ENCODE data around the gene MARCHF10.
A peak's percentile ranks its signal among the peaks of the same experiment; 100 is the strongest.

- no peak for TF ChIP-seq CTCF (conservative IDR thresholded peaks at IDR 0.05; ENCODE audit: low read depth, low read length)
- TF ChIP-seq POLR2A (IDR thresholded peaks at IDR 0.05; ENCODE audit: low read depth, low read length) = 0 out of 2 replicates have a peak, but pooled peaks have one; percentile 39
- no peak for TF ChIP-seq RAD21 (IDR thresholded peaks at IDR 0.05; ENCODE audit: low read length)
- no peak for TF ChIP-seq SMC3 (IDR thresholded peaks at IDR 0.05; ENCODE audit: low read depth, low read length)
- TF ChIP-seq CHD1 (IDR thresholded peaks at IDR 0.05; ENCODE audit: low read depth, low read length) = no peak
- TF ChIP-seq CEBPB (IDR thresholded peaks at IDR 0.05; ENCODE audit: low read depth, low read length) = no peak
- no peak for TF ChIP-seq RFX5 (IDR thresholded peaks at IDR 0.05; ENCODE audit: low read depth, low read length)
- TF ChIP-seq NFE2L2 (IDR thresholded peaks at IDR 0.05; ENCODE audit: low read depth, low read length) = no peak
- TF ChIP-seq USF2 (IDR thresholded peaks at IDR 0.05; ENCODE audit: low read depth, low read length) = no peak
- TF ChIP-seq FOS (IDR thresholded peaks at IDR 0.05; ENCODE audit: low read depth, low read length) = no peak
- no peak for TF ChIP-seq MAZ (IDR thresholded peaks at IDR 0.05; ENCODE audit: borderline replicate concordance, low read depth, low read length)
- TF ChIP-seq RCOR1 (IDR thresholded peaks at IDR 0.05; ENCODE audit: insufficient replicate concordance, low read length) = no peak
- no peak for TF ChIP-seq ELK1 (IDR thresholded peaks at IDR 0.05; ENCODE audit: borderline replicate concordance, low read depth, low read length)
- TF ChIP-seq MXI1 (IDR thresholded peaks at IDR 0.05; ENCODE audit: borderline replicate concordance, low read depth, low read length) = no peak
Measured at GRCh38 chr17:62705156-62705777, 102.8 kb downstream of the MARCHF10 start.

Data from IMR-90 (cell line).